Middle frontal gyrus (tissue), 1 donor: ENCODE results near the gene NMNAT2.
A peak's percentile ranks its signal among the peaks of the same experiment; 100 is the strongest.
"Not testable (repeated sequence)": the region's sequence is repeated elsewhere in the genome, so short reads cannot be mapped to it uniquely, and the experiment has no call there.

ENCODE experiments used
- DNase-seq: peaks from one replicate; pipeline ENCODE4 v3.0.0-alpha.2; 2015; ENCODE audit warnings: low spot score; ENCODE audit errors: extremely low spot score

NMNAT2 gene

DNA sequence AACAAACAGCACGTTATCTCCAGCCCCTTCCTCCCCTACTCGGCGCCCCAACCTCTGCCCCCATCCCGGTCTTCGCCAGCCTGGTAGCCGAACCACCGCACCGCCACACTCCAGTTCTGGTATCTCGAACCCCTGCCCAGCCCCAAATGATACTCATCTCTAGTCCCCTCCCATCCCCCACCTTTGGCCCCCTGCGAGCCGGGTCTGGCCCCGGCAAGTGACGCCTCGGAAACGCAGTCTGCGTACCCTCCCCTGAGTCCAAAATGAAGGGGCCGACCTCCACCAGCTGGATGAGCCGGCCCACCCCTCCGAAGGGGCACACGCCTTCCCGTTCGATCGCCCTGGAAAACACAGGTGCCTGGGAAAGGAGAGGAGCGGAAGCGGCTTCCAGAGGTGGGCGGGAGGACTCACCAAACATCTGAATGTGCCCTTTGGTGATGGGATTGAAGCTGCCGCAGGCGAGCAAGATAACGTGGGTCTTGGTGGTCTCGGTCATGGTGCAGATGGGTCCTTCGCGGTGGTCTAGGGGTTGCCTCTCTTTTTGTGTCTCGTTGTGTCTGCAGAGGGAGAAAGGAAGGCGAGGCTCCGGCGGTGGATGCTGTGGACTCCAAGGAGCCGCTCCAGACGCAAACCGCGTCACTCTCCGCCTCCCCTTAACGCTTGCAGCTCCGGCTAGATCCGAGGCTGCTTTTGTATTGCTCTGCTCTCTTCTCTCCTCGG, at the start of gene NMNAT2:
TSS of gene NMNAT2 (minus strand) at position 609 of the 720 bp plus-strand sequence. CDS start at position 496, 113 bp downstream.
- DNase-seq, result peak; percentile 65

DNA sequence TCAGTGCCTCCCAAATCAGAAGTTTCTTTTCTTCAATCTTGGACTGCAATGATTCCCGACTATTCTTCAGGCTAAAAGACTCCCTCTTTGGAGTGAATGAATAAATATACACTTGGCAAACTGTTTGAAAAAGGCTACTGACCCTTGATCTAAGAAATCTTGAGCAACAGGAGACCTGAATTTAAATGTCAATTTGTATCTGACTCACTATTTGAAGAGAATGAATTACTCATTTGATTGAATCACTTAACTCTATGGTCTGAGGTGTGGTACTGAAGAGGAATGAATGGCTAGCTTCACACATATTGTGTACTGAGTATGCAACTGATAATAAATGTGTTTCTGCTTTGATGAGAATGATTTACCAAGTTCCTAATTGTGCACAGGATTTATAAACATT, 49.5 kb upstream of the NMNAT2 start:
- DNase-seq, result no peak

- DNase-seq, result no peak
Measured at GRCh38 chr1:183466781-183467180, 48.6 kb upstream of the NMNAT2 start.

- DNase-seq, result no peak
Measured at GRCh38 chr1:183463566-183463965, 45.4 kb upstream of the NMNAT2 start.

DNA sequence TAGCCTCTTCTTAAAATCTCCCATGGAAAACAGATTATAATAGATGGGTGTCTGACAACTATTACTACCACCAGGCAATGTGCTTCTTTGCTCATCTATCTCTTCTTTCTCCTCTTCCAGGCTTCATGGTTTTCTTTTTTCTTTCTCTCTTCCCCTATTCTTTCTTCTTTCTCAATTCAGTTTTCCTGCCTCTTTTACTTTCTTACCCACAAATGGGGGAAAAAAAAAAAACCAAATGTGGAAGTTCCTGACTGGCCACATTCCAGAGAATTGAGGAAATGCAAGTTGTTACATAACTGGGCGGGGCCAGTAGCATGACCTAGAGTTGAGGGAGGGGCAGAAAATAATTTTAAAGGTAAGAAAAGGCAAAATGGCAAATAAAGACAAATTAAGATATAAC, 43.2 kb upstream of the NMNAT2 start:
- DNase-seq, result no peak

- no peak for DNase-seq
Measured at GRCh38 chr1:183460596-183460995, 42.4 kb upstream of the NMNAT2 start.

DNA sequence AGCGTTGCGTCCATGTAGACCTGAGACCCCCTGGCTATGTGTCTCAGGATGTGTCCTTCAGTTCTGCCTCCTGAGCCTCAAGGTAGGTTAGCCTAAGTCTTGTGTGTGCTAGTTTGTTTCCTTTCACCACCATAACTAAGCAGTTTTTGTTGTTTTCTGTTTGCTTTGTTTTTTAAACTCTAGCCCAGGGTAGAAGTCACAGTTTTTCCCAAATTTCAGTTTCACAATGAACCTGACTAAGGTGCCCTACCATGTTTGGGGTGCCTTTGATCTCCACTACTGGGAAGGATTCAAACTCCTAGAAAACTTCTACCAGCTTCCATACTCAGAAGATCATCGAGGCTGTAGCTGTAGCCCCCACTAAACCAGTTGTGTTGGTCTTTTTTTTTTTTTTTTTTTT, 39.3 kb upstream of the NMNAT2 start:
- DNase-seq, result no peak

GRCh38 chr1:183456826-183457225, 38.6 kb upstream of the NMNAT2 start:
- no peak for DNase-seq

GRCh38 chr1:183454377-183454776, 36.2 kb upstream of the NMNAT2 start:
- DNase-seq, result no peak

DNA sequence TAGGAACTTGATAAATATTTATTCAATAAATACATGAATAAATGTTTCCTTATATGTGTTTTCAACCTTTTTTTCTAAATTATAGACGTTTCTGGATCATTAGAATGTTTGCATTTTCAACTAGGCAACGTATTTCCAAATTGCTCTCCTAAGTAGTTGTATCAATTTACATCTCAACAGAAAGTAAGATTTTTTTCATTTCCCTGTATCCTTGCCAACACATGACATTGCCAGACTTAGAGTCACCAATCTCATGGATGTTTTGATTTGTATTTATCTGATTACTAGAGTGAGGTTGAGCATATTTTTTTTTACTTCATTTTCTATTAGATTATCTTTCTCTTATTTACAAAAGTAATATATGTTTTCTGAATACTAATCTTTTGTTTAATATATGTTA, 31.9 kb upstream of the NMNAT2 start:
- DNase-seq, result no peak

DNA sequence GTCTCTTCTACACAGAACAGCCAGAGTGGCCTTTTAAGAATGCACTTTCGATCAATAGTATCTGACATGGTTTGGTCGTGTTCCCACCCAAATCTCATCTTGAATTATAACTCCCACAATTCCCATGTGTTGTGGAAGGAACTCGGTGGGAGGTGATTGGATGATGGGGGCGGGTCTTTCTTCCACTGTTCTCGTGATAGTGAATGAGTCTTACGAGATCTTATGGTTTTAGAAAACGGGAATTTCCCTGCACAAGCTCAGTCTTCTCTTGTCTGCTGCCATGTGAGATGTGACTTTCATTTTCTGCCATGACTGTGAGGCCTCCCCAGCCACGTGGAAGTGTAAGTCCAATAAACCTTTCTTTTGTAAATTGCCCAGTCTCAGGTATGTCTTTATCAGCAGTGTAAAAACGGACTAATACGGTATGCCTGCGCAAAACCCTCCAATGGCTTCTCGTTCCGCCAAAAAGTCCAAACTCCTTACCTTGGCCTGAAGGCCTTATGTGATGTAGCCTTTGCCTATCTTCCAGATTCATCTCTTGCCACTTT, 31.1 kb upstream of the NMNAT2 start:
- DNase-seq, result no peak

- no peak for DNase-seq
Measured at GRCh38 chr1:183444243-183444642, 26.1 kb upstream of the NMNAT2 start.

- DNase-seq, result no peak
Measured at GRCh38 chr1:183443466-183443865, 25.3 kb upstream of the NMNAT2 start.

DNA sequence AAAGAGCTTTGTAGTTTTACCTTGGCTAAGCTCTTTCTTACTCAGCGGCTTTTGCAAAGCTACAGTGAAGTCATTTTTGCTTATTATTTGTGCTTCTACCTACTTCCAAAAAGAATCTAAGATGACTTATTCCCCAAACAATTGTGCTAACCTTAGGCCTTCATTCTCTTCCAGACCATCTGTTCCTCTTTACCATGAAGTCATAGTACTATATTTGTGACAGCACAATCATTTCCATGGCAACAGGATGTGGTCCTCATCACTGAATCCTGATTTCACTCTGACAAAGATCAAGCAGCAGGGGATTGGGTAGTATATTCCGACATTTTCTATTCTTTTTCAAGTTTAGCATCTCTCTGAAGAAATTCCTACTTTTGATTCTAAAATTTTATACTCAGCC, 24.8 kb upstream of the NMNAT2 start:
- DNase-seq, result no peak

DNA sequence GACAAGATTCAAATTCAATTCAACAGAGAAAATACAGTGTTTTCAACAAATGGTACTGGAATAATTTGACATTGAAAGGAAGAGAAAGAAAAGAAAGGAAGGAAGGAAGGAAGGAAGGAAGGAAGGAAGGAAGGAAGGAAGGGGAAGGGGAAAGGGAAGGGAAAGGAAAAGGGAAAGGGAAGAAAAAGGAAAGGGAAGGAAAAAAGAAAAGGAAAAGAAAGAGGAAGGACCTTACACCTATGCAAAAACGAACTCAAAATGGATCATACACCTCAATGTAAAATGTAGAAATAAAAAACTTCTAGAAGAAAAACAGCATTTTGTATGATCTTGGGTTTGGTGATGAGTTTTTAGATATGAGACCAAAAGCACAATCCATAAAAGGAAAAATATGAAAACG, 19.9 kb upstream of the NMNAT2 start:
- no peak for DNase-seq

GRCh38 chr1:183435497-183435896, 17.3 kb upstream of the NMNAT2 start:
- no peak for DNase-seq

GRCh38 chr1:183433703-183434102, 15.5 kb upstream of the NMNAT2 start:
- DNase-seq, result no peak

DNA sequence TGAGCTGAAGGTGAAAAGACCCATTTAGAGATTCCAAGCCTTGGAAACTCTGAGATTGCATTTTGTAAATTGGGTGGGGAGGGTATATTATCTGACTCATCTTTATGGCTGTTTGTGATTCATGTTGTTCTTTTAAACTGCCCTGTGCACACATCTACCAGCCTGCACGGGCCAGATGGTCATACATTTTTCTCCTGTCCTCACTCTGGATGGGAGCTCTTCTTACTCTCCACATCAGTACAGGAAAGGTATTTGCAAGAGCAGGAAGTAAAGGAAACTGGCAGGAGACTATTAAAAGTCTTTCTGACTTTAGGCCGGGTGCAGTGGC, 14.3 kb upstream of the NMNAT2 start:
- DNase-seq, result no peak

DNA sequence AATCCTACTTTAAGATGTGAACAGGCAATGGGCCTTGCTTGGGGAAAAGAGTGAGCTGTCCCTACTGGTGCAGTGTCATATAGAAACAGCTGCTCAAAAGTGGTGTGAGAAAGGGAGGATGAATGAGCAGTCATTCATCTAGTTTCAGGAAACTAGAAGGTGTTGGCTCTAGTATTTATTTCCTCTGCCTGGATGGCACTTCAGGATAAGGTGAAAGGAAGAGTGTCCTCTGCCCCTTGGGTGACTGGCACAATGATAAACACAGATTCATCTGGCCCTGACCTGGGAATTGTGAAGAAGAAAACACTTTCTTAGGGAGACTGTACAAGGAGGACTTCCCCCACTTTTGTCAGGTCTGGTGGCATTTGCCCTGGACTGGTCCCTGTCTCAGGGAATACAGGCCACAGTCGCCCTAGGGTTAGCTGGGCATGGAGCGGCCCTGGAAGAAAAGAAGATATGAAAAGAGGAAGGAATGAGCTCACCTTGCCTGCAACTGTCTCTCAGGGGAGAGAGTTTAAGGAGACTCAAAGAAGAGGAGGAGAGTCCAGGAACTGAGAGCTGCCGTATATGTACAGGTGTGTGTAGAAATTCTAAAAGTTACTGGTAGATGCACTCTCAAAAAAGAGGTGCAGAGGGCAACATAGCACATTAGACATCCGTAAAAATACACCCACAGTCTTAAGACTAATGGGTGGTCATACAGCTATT, 13.8 kb upstream of the NMNAT2 start:
- no peak for DNase-seq

DNA sequence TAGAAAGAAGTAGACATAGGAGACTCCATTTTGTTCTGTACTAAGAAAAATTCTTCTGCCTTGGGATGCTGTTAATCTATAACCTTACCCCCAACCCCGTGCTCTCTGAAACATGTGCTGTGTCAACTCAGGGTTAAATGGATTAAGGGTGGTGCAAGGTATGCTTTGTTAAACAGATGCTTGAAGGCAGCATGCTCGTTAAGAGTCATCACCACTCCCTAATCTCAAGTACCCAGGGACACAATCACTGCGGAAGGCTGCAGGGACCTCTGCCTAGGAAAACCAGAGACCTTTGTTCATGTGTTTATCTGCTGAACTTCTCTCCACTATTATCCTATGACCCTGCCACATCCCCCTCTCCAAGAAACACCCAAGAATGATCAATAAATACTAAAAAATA, 9.4 kb upstream of the NMNAT2 start:
- not testable (repeated sequence) for DNase-seq

GRCh38 chr1:183424691-183425090, 6.5 kb upstream of the NMNAT2 start:
- no peak for DNase-seq

DNA sequence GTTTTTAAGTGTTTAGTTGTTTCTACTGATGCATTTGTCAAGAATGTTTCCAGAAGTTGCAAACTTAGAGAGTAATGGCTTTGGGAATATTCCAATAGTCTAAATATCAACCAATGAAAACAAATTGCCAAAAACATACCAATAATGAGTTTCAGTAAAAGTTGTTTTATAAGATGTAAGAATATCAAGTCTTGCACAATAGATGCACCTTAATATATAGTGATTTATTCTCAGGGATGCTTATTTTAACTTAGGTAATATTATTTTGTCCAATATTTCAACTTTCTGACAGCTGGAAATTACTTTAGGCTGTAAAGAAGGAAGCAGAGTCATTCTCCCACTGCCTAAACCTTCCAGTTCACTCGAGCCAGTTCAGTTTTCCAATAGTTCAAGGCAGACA, 5.4 kb upstream of the NMNAT2 start:
- no peak for DNase-seq

DNA sequence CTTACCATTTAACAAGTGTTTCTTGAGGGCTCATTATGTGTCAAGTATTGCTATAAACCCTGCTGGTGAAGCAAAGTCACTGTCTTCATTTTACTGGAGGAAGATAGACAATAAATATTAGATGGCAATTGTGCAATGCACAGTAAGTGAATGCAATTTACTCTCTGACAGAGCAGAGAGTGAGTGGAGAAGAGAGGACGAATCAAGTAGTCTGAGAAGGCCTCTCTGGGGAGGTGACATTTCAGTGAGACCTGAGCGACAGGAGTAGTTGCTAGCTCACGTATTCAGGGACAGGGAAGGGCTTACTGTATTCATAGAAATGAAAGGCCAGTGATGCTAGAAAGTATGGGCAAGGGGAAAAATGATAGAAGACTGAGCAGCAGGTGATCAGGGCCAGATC, 1.2 kb upstream of the NMNAT2 start:
- DNase-seq, result no peak
